ENCODE measurements around the gene MPP7.

MPP7 gene

GRCh38 chr10:28253169-28253785 is 49.6 kb downstream of the MPP7 start:
- Histone ChIP-seq H3K9ac (no peak overlapping the region), H3K79me2 (no peaks in the 10 kb centered on the region), H3K4me1 (no peaks in the 10 kb centered on the region), H2AFZ (no peak overlapping the region), H3K36me3 (ENCODE audit: control insufficient read depth, insufficient read depth, low read length) (no peaks in the 10 kb centered on the region), H3K4me2 (ENCODE audit: low read length) (no peak overlapping the region), H3K27ac (no peak overlapping the region), H3K4me3 (ENCODE audit: low read depth, low read length) (no peak overlapping the region), H3K9me3 (ENCODE audit: control insufficient read depth, low read length) (no peaks in the 10 kb centered on the region), H3K27me3 (ENCODE audit: control insufficient read depth, insufficient read depth, low read length) (no peaks in the 10 kb centered on the region)
- TF ChIP-seq CTCF (IDR thresholded peaks at IDR 0.05): no peak

Data from parathyroid adenoma (tissue), 2 donors.